SU-DHL-6 (cell line): ENCODE data around the gene GALNT10.

Experiments used
- CTCF ChIP-seq: fragments of 200-600 bp; sonication (generic); IDR thresholded peaks from one replicate; pipeline ENCODE4 v1.5.1; 2017; ENCODE audit warnings: antibody characterized with exemption, mild to moderate bottlenecking, low read length, moderate library complexity; ENCODE audit not compliant: insufficient read depth, poor library complexity, severe bottlenecking
- EZH2phosphoT487 ChIP-seq: fragments of 200-600 bp; sonication (generic), shearing (Covaris generic); conservative IDR thresholded peaks from 2 replicates; pipeline ENCODE4 v1.6.1; 2018; ENCODE audit warnings: mild to moderate bottlenecking, antibody characterized with exemption, low read length, moderate library complexity, mixed read lengths

- TF ChIP-seq CTCF, result no peak
- TF ChIP-seq EZH2phosphoT487, result no peak
Measured at GRCh38 chr5:154300207-154300883, 109.8 kb downstream of the GALNT10 start.
